ENCODE data around the gene PET117.
"Not testable (repeated sequence)": the region's sequence is repeated elsewhere in the genome, so short reads cannot be mapped to it uniquely, and the experiment has no call there.

The PET117 gene

GRCh38 chr20:18164356-18164755 lies 26.7 kb downstream of the PET117 start:
- no peak for DNase-seq

- no peak for DNase-seq
Observed at GRCh38 chr20:18165553-18165952, 27.9 kb downstream of the PET117 start.

DNA sequence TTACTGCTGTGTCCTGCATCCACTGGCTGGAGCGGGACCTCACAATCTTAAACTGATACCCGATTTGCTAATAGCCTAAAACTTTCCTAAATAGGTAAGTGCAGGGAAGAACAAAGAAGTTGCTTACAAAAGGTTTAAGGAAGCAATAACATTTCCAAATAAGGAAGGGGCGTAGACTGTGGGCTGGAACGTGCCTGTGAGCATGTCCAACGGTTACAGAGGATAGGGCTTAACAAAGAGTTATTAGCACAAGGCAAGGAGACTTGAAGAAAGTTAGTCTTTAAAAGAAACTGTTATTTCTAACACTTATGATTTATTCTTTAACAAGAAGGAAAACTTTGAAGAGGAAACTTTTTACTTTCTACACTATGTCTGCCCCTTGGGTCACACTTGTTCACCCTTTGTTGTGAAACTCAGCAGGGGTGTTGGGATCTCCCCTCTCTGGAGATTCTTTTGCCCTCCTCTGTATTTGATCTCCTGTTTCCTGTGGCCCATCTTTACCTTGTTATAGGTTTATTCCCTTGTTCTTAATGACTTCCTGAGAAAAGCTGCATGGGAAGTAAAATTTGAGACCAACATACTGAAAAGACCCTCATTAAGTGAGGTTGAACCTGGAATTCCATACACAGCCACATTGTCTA lies 28.7 kb downstream of the PET117 start:
- no peak for DNase-seq

DNA sequence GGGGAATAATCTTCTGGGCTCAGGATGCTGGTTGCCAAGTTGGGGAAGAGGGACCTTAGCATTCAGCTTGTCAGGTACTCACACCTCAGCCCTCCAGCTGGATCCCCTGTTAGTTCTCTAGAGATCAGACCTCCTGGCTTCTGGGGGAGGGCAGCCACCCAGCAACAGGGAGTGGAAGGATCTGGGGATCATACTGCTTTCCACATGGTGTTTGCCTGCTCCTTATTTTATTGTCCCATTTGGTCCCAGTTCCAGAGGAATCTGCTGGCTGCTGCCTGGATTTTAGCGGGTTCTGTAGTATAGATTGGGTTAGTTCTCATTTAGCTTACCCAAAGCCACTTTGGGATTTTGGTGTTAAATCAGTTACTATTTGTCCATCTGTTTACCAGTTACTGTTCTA lies 29.3 kb downstream of the PET117 start:
- DNase-seq: no peak

- DNase-seq: no peak
Observed at GRCh38 chr20:18172379-18172778, 34.7 kb downstream of the PET117 start.

GRCh38 chr20:18174906-18175683 lies 37.4 kb downstream of the PET117 start:
- no peak for DNase-seq

- no peak for DNase-seq
Observed at GRCh38 chr20:18176318-18176785, 38.7 kb downstream of the PET117 start.

- not testable (repeated sequence) for DNase-seq
Observed at GRCh38 chr20:18180366-18180765, 42.7 kb downstream of the PET117 start.

DNA sequence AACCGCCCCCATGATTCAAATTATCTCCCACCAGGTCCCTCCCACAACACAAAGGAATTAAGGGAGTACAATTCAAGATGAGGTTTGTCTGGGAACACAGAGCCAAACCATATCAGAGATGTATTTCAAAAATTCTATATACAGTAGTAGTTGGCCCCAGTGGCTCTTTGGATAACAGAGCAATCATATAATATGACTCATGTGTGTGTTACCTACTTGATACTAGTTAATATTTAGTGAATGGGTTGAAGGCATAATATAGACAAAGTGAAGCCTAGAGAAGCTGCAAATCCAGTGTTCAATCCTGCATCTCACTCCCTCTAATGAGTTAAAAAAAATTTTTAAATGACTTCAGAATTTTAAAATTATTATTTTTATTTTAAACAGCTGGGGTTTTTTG lies 43.2 kb downstream of the PET117 start:
- DNase-seq: no peak

GRCh38 chr20:18187020-18187419 lies 49.4 kb downstream of the PET117 start:
- DNase-seq: no peak

- no peak for DNase-seq
Observed at GRCh38 chr20:18188434-18188833, 50.8 kb downstream of the PET117 start.

GRCh38 chr20:18190338-18191233 lies 52.9 kb downstream of the PET117 start:
- no peak for DNase-seq

DNA sequence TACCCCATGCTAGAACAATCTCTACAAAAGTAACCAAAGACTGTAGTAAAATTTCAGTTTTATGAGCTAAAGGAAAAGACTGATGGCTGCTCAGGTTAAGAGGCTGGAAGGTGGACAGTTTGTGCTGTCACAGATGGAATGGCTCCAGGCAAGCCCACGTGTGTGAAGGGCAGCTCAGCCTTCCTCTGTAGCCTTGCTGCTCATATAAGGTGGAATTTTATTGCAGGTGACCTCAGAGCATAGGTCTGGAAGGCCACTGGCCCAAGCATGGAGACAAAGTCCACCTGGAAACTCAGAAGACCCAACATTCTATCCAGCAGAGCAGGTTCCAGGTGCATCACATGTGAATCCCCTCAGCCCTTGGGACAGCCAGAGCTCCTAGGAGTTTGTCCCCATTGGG lies 53.6 kb downstream of the PET117 start:
- no peak for DNase-seq
